HL-60 (cell line): ENCODE results near the gene CALR3.

Experiments used
- DNase-seq, 2 experiments: peaks; one replicate each; pipeline ENCODE4 v3.0.0-alpha.2; 2010 to 2020; ENCODE audit warnings: low read depth in 1 of 2, low spot score in 1 of 2
- H3K27ac ChIP-seq: fragments of 250-450 bp; sonication (Bioruptor Pico); replicated peaks from 2 replicates; pipeline ENCODE4 v1.5.1; 2020; ENCODE audit warnings: mild to moderate bottlenecking, moderate library complexity
- H3K27me3 ChIP-seq: fragments of 250-450 bp; sonication (Bioruptor Pico); 2 replicates; pipeline ENCODE4 v1.5.1; 2021; ENCODE audit warnings: mild to moderate bottlenecking, moderate library complexity; ENCODE audit not compliant: insufficient read depth, poor library complexity, severe bottlenecking
- H3K4me3 ChIP-seq: replicated peaks from 2 replicates; pipeline ENCODE4 v1.5.1; 2011; ENCODE audit warnings: mild to moderate bottlenecking, control low read depth, low read length; ENCODE audit not compliant: insufficient read depth
- GABPA ChIP-seq: IDR thresholded peaks from 2 replicates; pipeline ENCODE4 v1.6.1; 2012; ENCODE audit warnings: low read depth
- POLR2AphosphoS5 ChIP-seq: IDR thresholded peaks from 2 replicates; pipeline ENCODE4 v1.6.1; 2012; ENCODE audit warnings: low read depth
- SPI1 ChIP-seq: IDR thresholded peaks from 2 replicates; pipeline ENCODE4 v1.6.1; 2012; ENCODE audit warnings: low read depth, mild to moderate bottlenecking, borderline replicate concordance
- TF ChIP-seq, protein P1 (sequence below): IDR thresholded peaks from 2 replicates; pipeline ENCODE4 v1.6.1; 2012; ENCODE audit warnings: low read depth; ENCODE audit not compliant: insufficient replicate concordance
- TF ChIP-seq, protein P2 (sequence below): IDR thresholded peaks from one replicate; pipeline ENCODE4 v1.5.1; 2011; ENCODE audit warnings: low read length, control low read depth, inconsistent platforms; ENCODE audit not compliant: insufficient read depth

CALR3 gene

DNA sequence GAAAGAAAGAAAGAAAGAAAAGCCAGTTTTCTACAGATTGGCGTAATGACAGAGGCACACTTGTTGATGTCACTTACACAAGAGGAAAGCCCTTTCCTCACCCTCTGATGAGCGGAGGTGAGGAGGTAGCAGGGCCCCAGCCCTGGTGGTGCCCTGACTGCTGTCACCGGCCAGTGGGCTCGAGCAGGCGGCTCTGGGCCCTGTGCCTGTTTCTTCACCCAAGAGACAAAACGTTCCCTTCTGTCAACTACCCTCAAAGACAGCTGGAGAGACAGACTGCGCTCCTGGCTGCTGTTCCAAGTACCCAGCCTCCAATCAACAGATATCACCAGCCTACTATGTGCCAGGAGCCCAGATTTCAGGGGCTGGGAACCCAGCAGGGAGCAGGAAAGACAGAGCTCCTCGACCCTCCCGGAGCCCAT, 34.3 kb downstream of the CALR3 start:
- H3K27ac ChIP-seq = no peak overlapping the region
- H3K27me3 ChIP-seq = no peaks in the 10 kb centered on the region

DNA sequence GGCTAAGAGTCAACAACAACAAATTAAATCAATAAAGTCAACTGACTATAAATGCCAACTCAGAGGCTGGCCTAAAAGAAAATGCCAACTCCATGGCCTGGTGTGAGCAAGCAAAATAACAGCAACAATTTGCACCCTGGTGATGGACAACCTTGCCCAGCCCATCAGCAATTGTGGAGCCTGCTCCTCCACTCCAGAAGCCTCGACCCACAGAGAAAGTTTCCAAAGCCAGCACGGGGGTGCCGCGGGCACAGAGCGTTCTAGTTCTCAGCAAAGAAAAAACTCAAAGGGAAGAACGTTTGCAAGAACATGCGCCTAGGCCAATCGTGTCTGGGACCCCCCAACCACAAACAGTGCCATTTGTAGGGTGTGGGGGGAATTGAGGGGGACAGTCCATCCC, 35.5 kb downstream of the CALR3 start:
- TF ChIP-seq SPI1 = no peak
- TF ChIP-seq GABPA = no peak
- no peak for TF ChIP-seq POLR2AphosphoS5
- TF ChIP-seq, protein P1, sequence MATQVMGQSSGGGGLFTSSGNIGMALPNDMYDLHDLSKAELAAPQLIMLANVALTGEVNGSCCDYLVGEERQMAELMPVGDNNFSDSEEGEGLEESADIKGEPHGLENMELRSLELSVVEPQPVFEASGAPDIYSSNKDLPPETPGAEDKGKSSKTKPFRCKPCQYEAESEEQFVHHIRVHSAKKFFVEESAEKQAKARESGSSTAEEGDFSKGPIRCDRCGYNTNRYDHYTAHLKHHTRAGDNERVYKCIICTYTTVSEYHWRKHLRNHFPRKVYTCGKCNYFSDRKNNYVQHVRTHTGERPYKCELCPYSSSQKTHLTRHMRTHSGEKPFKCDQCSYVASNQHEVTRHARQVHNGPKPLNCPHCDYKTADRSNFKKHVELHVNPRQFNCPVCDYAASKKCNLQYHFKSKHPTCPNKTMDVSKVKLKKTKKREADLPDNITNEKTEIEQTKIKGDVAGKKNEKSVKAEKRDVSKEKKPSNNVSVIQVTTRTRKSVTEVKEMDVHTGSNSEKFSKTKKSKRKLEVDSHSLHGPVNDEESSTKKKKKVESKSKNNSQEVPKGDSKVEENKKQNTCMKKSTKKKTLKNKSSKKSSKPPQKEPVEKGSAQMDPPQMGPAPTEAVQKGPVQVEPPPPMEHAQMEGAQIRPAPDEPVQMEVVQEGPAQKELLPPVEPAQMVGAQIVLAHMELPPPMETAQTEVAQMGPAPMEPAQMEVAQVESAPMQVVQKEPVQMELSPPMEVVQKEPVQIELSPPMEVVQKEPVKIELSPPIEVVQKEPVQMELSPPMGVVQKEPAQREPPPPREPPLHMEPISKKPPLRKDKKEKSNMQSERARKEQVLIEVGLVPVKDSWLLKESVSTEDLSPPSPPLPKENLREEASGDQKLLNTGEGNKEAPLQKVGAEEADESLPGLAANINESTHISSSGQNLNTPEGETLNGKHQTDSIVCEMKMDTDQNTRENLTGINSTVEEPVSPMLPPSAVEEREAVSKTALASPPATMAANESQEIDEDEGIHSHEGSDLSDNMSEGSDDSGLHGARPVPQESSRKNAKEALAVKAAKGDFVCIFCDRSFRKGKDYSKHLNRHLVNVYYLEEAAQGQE = no peak
- TF ChIP-seq, protein P2, sequence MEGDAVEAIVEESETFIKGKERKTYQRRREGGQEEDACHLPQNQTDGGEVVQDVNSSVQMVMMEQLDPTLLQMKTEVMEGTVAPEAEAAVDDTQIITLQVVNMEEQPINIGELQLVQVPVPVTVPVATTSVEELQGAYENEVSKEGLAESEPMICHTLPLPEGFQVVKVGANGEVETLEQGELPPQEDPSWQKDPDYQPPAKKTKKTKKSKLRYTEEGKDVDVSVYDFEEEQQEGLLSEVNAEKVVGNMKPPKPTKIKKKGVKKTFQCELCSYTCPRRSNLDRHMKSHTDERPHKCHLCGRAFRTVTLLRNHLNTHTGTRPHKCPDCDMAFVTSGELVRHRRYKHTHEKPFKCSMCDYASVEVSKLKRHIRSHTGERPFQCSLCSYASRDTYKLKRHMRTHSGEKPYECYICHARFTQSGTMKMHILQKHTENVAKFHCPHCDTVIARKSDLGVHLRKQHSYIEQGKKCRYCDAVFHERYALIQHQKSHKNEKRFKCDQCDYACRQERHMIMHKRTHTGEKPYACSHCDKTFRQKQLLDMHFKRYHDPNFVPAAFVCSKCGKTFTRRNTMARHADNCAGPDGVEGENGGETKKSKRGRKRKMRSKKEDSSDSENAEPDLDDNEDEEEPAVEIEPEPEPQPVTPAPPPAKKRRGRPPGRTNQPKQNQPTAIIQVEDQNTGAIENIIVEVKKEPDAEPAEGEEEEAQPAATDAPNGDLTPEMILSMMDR = no peak
- no peak for DNase-seq
- no peak overlapping the region for H3K4me3 ChIP-seq
- no peaks in the 10 kb centered on the region for H3K27me3 ChIP-seq
- no peak overlapping the region for H3K27ac ChIP-seq

More for the DNA sequence above, 34.3 kb downstream of the CALR3 start:
- TF ChIP-seq, protein P1 = no peak
- TF ChIP-seq, protein P2 = no peak
- TF ChIP-seq SPI1 (no peak), GABPA (no peak), POLR2AphosphoS5 (no peak)
- DNase-seq = no peak
- no peak overlapping the region for H3K4me3 ChIP-seq

DNA sequence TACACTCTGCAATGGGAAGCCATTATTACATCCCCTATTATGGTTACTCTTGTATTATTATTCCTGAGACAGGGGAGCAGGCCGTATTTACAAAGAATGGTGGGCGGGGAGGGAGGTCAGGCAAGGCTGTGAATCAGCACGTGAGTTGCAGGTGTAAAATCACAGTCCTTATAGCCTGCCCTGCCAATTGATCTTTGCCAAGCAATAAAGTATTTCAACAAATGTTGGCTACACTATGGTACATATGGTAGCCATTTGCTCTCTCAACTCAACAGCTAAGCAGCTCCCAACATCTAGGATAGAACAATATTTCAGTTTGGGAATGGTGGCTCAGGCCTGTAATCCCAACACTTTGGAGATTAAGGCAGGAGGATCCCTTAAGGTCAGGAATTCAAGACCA, 36.3 kb downstream of the CALR3 start:
- no peak for DNase-seq
- Histone ChIP-seq H3K4me3 (no peak overlapping the region), H3K27ac (no peak overlapping the region), H3K27me3 (no peaks in the 10 kb centered on the region)
- no peak for TF ChIP-seq POLR2AphosphoS5
- TF ChIP-seq, protein P2 = no peak
- TF ChIP-seq GABPA = no peak
- TF ChIP-seq, protein P1 = no peak
- TF ChIP-seq SPI1 = no peak
